ENCODE measurements around the gene HAX1.

- no peak for TF ChIP-seq CTCF (conservative IDR thresholded peaks at IDR 0.05; ENCODE audit: low read depth in 2 of 2)
- no peak for TF ChIP-seq ETS1 (IDR thresholded peaks at IDR 0.05)
- TF ChIP-seq REST (IDR thresholded peaks at IDR 0.05; ENCODE audit: unreplicated experiment), result no peak
- no peak for TF ChIP-seq POLR2AphosphoS5 (IDR thresholded peaks at IDR 0.05; ENCODE audit: low read depth)
- TF ChIP-seq EZH2 (IDR thresholded peaks at IDR 0.05; ENCODE audit: low read depth, unreplicated experiment), result no peak
- TF ChIP-seq EZH2phosphoT487 (IDR thresholded peaks at IDR 0.05; ENCODE audit: unreplicated experiment), result no peak
These were observed 48.8 kb upstream of the HAX1 start for GRCh38 chr1:154223621-154224020.
